ENCODE data around the gene MEX3D.
"Not testable (repeated sequence)": the region's sequence is repeated elsewhere in the genome, so short reads cannot be mapped to it uniquely, and the experiment has no call there.

MEX3D gene

DNA sequence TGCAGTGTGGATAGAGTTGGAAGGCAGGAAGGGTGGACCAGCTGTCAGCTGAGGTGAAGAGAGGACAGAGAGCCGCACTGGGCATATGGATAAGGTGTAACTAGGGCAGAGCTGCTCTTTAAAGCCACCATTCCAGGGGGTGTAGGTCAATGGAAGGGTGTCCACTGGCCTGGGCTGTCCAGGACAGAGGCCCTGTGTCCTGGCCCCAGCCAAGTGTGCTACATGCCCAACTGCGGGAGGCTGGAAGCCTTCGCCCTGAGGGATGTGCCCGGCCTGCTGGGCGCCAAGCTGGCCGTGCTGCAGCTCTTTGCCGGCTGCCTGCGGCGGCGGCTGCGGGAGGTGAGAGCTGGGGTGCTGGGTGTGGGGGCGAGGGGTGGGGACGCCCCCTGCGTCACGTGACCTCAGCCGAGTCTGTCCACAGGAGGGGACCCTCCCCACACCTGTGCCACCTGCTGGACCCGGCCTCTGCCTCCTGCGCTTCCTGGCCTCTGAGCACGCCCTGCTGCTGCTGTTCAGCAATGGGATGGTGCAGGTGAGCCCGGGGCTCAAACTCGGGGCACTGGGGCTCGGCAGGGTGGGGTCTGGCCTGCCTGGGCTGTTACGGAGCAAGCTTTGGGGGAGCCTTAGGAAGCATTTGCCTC is 34.5 kb downstream of the MEX3D start:
- DNase-seq = no peak

DNA sequence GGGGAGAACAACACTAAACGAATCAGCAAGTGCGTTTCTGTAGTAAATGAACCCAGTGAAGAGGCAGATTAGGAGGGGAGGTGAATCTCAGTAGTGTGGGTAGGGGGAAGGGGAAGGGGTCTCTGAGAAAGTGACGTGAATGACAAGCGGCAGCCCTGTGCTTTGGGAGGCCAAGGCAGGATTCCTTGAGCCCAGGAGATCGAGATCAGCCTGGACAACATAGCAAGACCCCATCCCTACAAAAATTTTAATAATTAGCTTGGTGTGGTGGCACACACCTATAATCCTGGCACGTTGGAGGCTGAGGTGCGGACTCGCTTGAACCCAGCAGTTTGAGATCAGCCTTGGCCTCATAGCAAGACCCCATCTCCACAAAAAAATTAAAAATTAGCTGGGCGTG is 36.1 kb downstream of the MEX3D start:
- DNase-seq = no peak

DNA sequence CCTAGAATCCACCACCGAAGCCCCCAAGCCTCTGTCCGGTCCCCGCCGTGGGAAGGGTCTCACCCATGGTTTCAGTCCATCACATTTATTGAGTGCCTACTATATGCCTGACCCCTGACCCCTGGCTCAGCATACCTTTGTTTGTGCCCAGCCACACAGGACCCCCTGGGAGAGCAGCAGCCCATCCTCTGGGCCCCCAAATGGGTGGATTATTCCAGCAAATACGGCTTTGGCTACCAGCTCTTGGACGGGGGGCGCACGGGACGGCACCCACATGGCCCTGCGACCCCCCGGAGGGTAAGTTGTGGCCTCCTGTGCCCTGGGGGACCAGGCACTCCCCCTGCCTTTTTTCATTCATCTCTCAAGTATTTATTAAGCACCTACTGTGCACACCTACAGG is 36.5 kb downstream of the MEX3D start:
- no peak for DNase-seq

DNA sequence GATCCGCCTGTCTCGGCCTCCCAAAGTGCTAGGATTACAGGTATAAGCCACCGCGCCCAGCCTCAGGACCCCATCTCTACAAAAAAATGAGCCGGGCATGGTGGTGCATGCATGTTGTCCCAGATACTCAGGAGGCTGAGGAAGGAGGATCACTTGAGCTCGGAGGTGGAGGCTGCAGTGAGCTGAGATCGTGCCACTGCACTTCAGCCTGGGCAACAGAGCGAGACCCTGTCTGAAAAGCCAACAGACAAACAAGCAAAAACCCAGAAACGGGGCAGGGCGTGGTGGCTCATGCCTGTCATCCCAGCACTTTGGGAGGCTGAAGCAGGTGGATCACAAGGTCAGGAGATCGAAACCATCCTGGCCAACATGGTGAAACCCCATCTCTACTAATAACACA is 37.3 kb downstream of the MEX3D start:
- DNase-seq = not testable (repeated sequence)

DNA sequence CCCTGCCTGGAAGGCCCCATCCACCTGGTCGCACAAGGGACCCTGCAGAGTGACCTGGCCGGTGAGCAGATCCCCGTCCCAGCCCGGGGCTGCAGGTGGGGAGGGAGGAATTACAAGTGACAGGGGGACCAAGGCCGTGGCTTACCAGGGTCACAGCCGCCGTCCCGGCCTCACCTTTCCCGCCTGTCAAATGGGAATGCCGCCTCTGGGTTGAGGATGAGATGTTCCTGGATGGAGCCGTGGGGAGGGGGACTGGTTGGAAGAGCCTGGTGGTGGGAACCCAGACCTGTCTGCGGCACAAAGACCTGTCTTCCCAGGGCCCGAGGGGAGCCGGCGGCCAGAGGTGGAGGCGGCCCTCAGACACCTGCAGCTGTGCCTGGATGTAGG is 38.7 kb downstream of the MEX3D start:
- no peak for DNase-seq

DNA sequence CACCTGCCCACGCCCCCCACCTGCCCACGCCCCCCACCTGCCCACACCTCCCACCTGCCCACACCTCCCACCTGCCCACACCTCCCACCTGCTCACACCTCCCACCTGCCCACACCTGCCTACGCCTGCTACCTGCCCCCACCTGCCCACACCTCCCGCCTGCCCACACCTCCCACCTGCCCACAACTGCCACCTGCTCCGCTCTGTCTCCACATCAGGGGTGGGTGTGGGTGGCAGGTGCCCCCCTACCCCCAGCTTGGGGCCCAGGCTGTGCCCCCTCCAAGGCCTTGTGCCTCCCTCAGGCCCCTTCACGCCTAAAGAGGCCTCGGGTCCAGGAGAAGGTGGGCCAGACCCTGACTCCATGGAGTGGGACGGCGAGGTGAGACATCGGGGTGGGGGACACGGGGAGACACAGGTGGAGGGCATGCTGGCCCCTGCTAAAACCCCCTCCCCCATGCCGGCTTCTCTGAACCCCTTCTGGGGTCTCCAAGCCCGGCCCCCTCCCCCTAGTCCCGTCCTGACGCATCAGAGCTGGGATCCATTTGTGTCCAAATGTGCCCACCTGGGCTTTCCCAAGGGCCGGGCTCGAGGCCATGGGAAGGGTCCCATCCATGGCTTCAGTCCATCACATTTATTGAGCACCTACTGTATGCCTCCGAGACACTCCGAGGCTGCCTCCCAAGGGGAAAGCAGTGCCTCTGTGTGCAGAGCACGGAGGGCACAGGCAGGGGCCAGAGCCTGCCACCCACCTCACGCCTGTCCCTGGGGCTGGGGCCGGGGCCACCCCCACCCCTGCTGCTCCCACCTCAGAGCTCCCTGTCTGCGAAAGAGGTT is 39.3 kb downstream of the MEX3D start:
- DNase-seq = no peak

DNA sequence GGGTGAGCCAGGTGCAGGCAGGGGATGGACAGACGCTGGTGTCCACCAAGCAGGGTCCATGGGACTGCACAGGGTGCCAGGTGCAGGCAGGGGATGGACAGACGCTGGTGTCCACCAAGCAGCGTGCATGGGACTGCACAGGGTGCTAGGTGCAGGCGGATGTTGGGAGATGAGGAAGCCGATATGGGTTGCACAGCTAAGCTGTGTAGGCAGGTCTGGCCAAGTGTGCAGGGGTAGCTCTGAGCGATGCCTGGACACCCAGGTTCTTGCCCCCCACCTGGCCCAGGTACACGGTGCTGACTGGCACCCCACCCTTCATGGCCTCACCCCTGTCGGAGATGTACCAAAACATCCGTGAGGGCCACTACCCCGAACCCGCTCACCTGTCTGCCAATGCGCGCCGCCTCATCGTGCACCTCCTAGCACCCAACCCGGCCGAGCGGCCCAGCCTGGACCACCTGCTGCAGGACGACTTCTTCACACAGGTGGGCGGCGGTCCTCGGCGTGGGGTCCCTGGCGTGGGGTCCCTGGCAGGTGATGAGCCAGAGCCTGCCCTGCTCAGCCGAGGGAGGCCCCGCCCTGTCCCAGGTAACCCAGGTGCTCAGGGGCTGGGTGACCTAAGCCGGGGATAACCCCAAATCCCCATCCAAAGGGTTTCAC is 40.3 kb downstream of the MEX3D start:
- DNase-seq = no peak

DNA sequence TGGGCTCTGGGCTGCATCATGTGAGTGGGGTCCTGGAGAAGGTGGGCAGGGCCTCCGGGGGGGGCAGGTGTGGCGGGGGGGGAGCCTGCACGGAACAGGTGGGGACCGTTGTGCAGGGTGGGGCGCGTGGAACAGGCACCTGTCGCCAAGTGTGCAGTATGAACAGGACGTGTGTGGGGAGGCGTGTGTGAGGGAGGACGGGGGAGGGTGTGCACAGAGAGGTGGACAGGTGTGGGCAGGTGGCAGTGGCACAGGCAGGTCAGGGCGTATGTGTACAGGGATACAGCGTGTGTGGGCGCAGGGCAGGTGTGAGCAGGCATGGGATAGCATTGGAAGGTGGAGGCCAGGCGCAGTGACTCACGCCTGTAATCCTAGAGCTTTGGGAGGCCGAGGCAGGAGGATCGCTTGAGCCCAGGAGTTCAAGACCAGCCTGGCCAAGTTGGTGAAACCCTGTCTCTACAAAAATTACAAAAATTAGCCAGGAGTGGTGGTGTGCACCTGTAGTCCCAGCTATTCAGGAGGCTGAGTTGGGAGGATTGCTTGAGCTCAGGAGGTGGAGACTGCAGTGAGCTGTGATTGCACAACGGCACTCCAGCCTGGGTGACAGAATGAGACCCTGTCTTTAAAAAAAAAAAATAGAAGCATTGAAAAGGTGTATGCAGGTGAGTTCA is 41.0 kb downstream of the MEX3D start:
- DNase-seq = no peak

DNA sequence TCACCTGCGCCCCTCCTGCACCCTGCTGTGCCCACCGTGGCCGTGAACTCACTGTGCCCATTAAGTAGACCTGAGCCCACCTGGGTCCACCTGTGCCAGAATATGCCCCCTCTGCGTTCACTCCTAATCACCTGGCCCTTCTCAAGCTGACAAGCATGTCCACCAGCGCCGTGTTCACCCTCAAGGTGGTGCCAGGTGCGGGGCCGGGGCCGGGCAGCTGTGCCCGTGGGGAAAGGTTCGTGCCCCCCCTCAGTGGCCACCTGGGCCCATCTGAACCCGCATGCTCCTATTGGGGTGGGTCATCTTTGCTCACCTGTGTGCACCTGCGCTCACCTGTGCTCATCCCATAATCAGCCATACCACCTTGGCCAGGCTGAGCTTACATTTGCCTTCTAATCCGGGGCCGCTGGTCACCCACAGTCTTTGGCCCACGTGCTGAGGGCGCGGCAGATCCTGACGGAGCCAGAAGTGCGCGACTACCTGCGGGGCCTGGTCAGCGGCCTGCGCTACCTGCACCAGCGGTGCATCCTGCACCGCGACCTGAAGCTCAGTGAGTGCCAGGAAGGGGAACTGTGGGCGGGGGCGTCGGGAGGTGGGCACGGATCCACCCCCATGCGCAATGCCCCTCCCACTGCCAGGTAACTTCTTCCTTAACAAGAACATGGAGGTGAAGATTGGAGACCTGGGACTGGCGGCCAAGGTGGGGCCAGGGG is 41.9 kb downstream of the MEX3D start:
- no peak for DNase-seq

DNA sequence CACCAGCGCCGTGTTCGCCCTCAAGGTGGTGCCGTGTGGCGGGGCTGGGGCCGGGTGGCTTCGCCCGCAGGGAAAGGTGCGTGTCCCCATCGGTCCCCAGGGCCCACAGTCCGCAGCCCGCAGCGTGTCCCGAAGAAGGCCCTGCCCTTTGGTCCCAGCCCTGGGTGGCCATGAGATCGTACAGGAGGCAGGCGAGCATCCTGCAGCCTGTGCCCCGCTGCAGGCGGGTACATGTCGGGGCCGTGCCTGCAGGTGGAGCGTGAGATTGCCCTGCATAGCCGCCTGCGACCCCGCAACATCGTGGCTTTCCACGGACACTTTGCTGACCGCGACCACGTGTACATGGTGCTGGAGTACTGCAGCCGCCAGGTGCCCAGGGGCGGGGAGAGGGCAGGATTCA is 42.8 kb downstream of the MEX3D start:
- no peak for DNase-seq

DNA sequence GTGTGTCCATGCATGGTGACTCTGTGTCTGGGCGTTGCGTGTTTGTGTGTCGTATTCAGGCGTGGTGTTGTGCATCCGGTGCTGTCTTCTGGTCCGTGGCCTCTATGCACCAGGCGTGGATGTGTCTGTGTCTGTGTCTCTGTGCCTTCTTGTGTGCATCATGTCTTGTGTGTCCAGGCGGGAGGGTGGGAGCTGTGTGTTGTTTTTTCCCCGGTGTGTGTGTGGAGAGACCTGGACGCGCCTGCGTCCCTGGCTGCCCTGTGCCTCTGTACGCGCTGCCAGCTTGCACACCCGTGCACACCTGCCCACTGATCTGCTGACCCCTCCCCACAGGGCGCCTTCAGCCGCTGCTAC is 43.2 kb downstream of the MEX3D start:
- DNase-seq = no peak

DNA sequence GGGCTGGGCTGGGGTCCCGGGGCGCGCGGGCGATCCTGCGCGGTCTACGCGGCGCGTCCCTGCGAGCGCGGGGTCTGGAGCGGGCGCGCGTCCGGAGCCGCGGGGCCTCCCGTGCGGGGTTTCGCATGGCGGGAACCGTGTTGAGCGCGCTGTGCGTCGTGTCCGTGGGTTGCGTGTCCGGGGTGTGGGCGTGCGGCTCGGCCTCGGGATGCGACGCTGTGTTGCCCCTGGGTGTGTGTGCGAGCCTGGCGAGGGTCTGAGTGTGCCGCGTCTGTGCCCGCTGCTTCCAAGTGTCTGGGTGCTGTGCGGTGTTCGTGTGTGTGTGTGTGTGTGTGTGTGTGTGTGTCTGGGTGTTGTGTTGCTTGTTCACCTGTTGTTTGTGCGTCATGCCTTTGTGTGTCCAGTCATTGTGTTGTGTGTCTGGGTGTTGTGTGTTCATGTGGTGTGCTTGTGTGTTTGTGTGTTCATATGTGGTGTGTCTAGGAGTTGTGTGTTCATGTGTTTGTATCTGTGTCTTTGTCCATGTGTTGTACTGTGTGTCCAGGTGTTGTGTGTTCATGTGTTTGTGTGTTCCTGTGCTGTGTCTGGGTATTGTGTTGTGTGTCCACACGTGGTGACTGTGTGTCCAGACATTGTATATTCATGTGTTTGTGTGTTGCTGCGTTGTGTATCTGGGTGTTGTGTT is 43.7 kb downstream of the MEX3D start:
- DNase-seq = no peak

DNA sequence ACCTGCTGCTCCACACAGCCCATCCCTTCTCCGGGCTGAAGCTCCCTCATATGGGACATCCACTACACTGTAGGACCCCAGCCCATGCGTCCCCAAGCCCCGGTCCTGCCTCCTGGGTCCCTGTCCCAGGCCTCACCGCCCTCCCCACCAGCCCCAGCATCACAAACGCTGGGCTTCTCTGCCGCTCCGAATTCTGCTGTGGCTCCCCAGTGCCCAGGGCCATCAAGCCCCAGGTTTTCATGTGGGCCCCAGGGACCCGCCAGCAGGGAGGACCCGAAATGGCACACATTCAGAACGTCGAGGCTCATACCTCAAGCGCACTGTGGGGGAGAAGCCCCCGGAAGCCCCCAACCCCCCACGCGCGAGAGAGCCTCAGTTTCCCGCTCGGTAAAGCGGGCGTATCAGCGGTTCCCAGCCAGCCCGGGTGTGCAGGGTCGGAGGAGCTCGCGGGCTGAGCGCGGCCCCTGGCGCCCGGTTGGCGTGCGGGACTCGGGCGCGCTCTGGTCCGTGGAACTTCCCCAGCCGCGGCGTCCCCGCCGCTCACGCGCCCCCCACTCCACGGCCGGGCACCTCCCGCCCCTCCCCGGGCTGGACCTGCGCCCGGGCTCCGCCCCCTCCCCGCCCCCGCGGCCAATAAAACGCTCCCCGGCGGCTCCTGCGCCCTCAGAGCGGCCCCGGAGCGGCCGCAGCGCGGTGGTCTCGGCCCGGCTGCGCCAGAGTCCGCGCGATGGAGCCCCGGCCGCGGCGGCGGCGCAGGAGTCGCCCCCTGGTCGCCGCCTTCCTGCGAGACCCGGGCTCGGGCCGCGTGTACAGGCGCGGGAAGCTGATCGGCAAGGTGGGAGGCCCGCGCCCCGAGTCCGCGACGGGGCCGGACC is 44.5 kb downstream of the MEX3D start, which contains the start of gene PLK5:
Gene PLK5, plus strand, starts transcription at position 666 of the 875 bp plus-strand sequence. CDS start 2,920 bp downstream, outside the sequence.
- no peak for DNase-seq

DNA sequence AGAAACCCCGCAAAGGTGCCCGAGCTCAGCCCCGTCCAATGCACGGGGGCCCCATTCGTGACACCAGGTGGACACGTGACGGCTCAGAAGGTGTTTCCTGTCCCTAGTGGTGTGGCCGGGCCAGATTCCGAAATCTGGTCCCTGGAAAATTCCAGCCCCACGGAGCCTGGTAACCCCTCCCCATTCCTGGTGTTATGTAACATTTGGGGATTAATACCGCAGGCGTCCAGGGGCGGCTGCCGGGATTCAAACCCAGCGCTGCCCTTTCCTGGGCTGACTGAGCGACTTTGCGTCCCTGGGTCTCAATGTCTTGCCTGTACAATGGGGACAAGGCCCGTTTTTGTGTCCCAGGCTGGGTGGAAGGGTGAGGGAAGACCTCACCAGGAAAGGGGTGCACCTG is 45.3 kb downstream of the MEX3D start:
- DNase-seq = no peak

DNA sequence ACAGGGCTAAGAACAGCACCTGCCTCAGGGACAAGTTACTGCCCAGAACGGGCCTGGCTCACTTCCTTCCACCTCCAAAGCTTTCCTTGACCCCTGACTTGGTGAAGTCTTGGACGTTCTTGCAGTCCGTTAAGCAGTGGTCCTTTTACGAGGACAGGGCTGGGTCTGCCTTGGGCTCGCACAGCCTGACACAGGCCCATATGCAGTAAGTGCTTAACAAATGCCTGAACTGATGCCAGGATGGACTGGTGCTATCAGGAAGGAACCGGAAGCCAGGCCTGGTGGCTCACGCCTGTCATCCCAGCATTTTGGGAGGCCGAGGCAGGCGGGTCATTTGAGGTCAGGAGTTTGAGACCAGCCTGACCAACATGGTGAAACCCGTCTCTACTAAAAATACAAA is 46.1 kb downstream of the MEX3D start:
- DNase-seq = no peak

DNA sequence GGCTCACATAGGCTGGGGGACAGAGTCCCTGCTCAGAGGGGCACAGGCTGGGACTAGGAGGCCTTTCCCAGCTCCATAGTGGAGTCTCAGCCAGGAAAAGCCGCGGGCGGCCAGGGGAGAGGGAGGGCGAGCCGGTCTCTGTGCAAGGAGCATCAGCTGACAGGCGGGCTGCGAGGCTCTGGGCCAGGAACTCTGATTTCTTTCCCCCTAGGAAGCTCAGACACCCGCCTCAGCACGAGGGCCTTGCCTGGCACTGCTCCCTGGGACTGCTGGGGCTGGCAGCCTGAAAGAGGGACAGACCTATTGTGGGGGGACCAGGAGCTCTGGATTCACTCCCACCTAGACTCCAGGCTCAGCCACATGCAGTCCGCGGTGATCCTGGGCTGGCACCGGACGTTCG is 46.5 kb downstream of the MEX3D start:
- no peak for DNase-seq

DNA sequence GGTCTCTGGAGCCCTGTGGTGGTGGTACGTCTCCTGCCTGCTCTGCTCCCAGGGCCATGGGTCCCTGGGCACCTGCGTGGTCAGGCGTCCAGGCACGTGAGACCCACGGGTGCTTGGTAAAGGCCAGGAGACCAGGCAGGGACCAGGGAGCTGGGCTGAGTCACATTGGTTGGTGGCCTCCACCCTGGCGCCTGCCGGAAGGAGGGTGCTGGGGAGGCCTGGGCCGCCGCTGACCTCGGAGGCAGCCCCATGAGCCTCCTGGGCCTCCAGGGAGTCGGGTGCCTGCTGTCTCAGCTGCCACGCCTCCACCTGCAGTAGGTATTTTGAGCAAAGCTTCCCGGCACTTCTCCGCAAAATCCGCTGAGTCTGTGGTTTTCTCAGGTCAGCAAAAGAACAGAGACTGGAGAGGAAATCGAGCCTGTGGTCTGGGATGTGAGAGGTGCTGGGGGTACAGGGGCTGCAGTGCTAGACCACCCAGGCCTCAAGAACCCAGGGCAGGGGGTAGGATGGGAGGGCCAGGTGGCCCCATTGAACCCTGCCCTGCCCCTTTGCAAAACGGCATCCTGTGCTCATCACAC is 47.8 kb downstream of the MEX3D start:
- no peak for DNase-seq

DNA sequence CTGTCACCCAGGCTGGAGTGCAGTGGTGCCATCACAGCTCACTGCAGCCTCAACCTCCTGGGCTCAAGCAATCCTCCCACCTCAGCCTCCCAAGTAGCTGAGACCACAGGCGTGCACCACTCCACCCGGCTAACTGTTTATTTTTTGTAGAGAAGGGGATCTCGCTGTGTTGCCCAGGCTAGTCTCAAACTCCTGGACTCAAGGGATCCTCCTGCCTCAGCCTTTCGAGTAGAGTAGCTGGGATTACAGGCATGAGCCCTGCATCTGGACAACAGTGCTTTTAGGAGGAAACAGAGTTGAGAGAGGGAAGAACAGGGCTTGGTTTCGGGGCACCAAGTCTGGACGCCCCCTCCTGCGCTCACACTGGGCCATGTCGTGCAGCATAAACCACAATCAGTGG is 48.3 kb downstream of the MEX3D start:
- not testable (repeated sequence) for DNase-seq

DNA sequence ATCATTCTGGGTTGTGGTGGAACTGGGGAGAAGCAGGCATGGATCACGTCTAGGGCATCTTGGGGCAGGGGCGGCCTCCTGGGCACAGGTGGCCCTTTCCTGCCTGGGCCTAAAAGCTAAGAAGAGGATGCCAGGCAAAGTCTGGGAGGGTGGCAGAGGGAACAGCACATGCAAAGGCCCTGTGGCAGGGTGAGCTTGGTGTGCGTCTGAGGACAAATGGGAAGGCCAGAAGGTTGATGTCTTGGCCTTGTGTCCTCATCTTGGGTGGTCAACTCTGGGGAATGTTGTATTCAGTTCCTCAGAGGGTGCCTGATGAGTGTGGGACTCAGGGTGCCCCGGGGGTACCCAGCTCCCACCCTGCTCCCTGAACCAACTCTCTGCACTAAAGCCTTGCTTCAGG is 49.7 kb downstream of the MEX3D start:
- DNase-seq = no peak

DNA sequence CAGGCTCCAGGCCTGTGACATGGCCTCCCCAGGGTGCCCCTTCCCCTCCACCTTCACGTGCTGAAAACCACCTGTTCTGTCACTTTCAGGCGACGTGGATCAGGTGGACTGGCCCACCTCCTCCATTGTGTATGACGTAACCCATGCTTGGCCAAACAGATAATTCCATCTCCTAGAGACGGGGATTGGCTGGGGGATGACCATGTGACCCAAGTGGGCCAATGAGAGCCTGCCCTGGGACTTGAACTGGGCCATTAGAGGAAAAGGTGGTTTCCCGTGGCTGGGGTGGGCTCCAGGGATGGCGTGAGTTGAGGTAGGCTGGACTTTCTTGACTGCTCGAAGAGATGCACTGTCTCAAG is 51.8 kb downstream of the MEX3D start:
- DNase-seq = no peak
